ENCODE data around the gene PFKFB2. TPM values are rescaled to one million over a fixed set of nuclear protein-coding genes. Genes with fewer than 3 reads are reported as not detected.

PFKFB2 gene
- total and polyA plus RNA-seq, 2 donors (not counting 3 experiments of a cell fraction or from before 2014, with no cell fraction given): 0.70 to 2.0 TPM

- POLR2A ChIA-PET: no interaction called here
- CTCF ChIA-PET: interaction anchor here (0.5 to 1.4 kb wide), 2 partner anchors 21 to 1322 kb away, joined by 3 read pairs; no protein-coding TSS in a partner anchor
- H4K20me1 ChIP-seq (replicated peaks; ENCODE audit: control insufficient read depth, extremely low read depth, insufficient read depth, low read length): no peaks in the 10 kb centered on the region
- no peak overlapping the region for H3K27ac ChIP-seq (ENCODE audit: insufficient read depth, low read depth, low read length)
- no peak overlapping the region for H3K4me2 ChIP-seq (ENCODE audit: insufficient read depth, low read length)
- H3K9me1 ChIP-seq (replicated peaks; ENCODE audit: control insufficient read depth, extremely low read depth, insufficient read depth, low read length): no peaks in the 10 kb centered on the region
- DNase-seq (ENCODE audit: low read depth, low spot score) (no peak), FAIRE-seq (no peak)
- H3K36me3 ChIP-seq (ENCODE audit: control insufficient read depth in 2 of 2, extremely low read depth in 1 of 2, insufficient read depth in 2 of 2, low read length in 2 of 2): no peaks in the 10 kb centered on the region
- no peaks in the 10 kb centered on the region for H3K9me3 ChIP-seq (replicated peaks; ENCODE audit: control insufficient read depth, insufficient read depth, low read length)
- no peak overlapping the region for H3K4me3 ChIP-seq (replicated peaks in 1 of 3; ENCODE audit: insufficient read depth in 1 of 3, low read depth in 1 of 3, low read length in 3 of 3)
- H3K79me2 ChIP-seq (ENCODE audit: control insufficient read depth, insufficient read depth, low read length): no peaks in the 10 kb centered on the region
- no TSS peak for BruUV-seq (replicated peaks)
- no peak overlapping the region for H2AFZ ChIP-seq (ENCODE audit: low read depth, low read length)
- H3K27me3 ChIP-seq (ENCODE audit: control insufficient read depth in 2 of 2, insufficient read depth in 2 of 2, low read length in 2 of 2): peaks cover 7 to 20% of the 10 kb centered on the region in 2 experiments
- TF ChIP-seq, protein P1, sequence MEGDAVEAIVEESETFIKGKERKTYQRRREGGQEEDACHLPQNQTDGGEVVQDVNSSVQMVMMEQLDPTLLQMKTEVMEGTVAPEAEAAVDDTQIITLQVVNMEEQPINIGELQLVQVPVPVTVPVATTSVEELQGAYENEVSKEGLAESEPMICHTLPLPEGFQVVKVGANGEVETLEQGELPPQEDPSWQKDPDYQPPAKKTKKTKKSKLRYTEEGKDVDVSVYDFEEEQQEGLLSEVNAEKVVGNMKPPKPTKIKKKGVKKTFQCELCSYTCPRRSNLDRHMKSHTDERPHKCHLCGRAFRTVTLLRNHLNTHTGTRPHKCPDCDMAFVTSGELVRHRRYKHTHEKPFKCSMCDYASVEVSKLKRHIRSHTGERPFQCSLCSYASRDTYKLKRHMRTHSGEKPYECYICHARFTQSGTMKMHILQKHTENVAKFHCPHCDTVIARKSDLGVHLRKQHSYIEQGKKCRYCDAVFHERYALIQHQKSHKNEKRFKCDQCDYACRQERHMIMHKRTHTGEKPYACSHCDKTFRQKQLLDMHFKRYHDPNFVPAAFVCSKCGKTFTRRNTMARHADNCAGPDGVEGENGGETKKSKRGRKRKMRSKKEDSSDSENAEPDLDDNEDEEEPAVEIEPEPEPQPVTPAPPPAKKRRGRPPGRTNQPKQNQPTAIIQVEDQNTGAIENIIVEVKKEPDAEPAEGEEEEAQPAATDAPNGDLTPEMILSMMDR (IDR thresholded peaks at IDR 0.05; ENCODE audit: extremely low read depth in 1 of 2, insufficient read depth in 1 of 2, low read depth in 1 of 2, low read length in 2 of 2): no peak
- TF ChIP-seq, protein P2, sequence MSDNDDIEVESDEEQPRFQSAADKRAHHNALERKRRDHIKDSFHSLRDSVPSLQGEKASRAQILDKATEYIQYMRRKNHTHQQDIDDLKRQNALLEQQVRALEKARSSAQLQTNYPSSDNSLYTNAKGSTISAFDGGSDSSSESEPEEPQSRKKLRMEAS (IDR thresholded peaks at IDR 0.05; ENCODE audit: insufficient read depth, insufficient read length): no peak
- TF ChIP-seq POLR2A (IDR thresholded peaks at IDR 0.05; ENCODE audit: low read depth, low read length) (no peak), GATA2 (IDR thresholded peaks at IDR 0.05; ENCODE audit: insufficient read depth, insufficient read length, low read depth, low read length) (no peak), MYC (IDR thresholded peaks at IDR 0.05; ENCODE audit: low read depth, low read length) (no peak), JUN (IDR thresholded peaks at IDR 0.05; ENCODE audit: borderline replicate concordance, insufficient read depth, insufficient read length, low read depth) (no peak), EZH2 (IDR thresholded peaks at IDR 0.05; ENCODE audit: borderline replicate concordance, low read depth, low read length, severe bottlenecking) (no peak), POLR2AphosphoS5 (IDR thresholded peaks at IDR 0.05; ENCODE audit: insufficient read depth, low read depth, low read length) (no peak), FOS (IDR thresholded peaks at IDR 0.05; ENCODE audit: borderline replicate concordance, insufficient read depth, low read length) (no peak)
- intact Hi-C loops (cut with micrococcal nuclease) (no loop called here), dilution Hi-C loops (cut with MboI; ENCODE audit: extremely low pct_ligation_motif_present, low sequenced_read_pairs) (no loop called here)
- H3K9ac ChIP-seq (replicated peaks; ENCODE audit: extremely low read depth, insufficient read depth, low read length): no peak overlapping the region
- no peaks in the 10 kb centered on the region for H3K4me1 ChIP-seq (ENCODE audit: control insufficient read depth, extremely low read depth, insufficient read depth, low read length)
These were observed 24.0 kb upstream of the PFKFB2 start for GRCh38 chr1:207028884-207029650.
